H9 (cell line): ENCODE results near the gene PANX2. TPM values are rescaled to one million over a fixed set of nuclear protein-coding genes. Genes with fewer than 3 reads are reported as not detected.

Experiments
- DNase-seq: peaks from one replicate; pipeline ENCODE4 v3.0.0-alpha.2; 2017
- H2AFZ ChIP-seq: one replicate; pipeline ENCODE4 v1.6.1; 2013; ENCODE audit warnings: mild to moderate bottlenecking, low read length, control low read depth, moderate library complexity
- H2AK5ac ChIP-seq: 2 replicates; pipeline ENCODE4 v1.6.1; 2013; ENCODE audit warnings: low read length, control low read depth, mixed read lengths; ENCODE audit not compliant: insufficient read length
- H2BK120ac ChIP-seq: one replicate; pipeline ENCODE4 v1.6.1; 2013; ENCODE audit warnings: low read depth, mild to moderate bottlenecking, low read length, control low read depth, inconsistent platforms; ENCODE audit not compliant: poor library complexity, severe bottlenecking
- H2BK12ac ChIP-seq: 2 replicates; pipeline ENCODE4 v1.6.1; 2013; ENCODE audit warnings: low read length, control low read depth, mixed read lengths, low read depth; ENCODE audit not compliant: insufficient read length
- H2BK15ac ChIP-seq: 2 replicates; pipeline ENCODE4 v1.6.1; 2013; ENCODE audit warnings: low read depth, low read length, control low read depth
- H2BK20ac ChIP-seq: one replicate; pipeline ENCODE4 v1.6.1; 2013; ENCODE audit warnings: low read depth, mild to moderate bottlenecking, low read length, control low read depth, inconsistent platforms; ENCODE audit not compliant: poor library complexity, severe bottlenecking
- H2BK5ac ChIP-seq: 2 replicates; pipeline ENCODE4 v1.6.1; 2013; ENCODE audit warnings: low read length, control low read depth, mixed read lengths; ENCODE audit not compliant: insufficient read length
- H3K14ac ChIP-seq: 2 replicates; pipeline ENCODE4 v1.6.1; 2013; ENCODE audit warnings: low read length, control low read depth; ENCODE audit not compliant: insufficient read depth
- H3K18ac ChIP-seq: 2 replicates; pipeline ENCODE4 v1.6.1; 2013; ENCODE audit warnings: low read depth, mild to moderate bottlenecking, mixed read lengths, low read length, control low read depth; ENCODE audit not compliant: insufficient read length
- H3K23ac ChIP-seq: 2 replicates; pipeline ENCODE4 v1.6.1; 2013; ENCODE audit warnings: low read length, control low read depth, mixed read lengths, low read depth; ENCODE audit not compliant: insufficient read length
- H3K23me2 ChIP-seq: 2 replicates; pipeline ENCODE4 v1.6.1; 2013; ENCODE audit warnings: low read depth, mild to moderate bottlenecking, mixed read lengths, low read length, control low read depth; ENCODE audit not compliant: insufficient read length, poor library complexity, severe bottlenecking
- H3K27ac ChIP-seq: 2 replicates; pipeline ENCODE4 v1.5.1; 2013; ENCODE audit warnings: low read length, control low read depth, mixed read lengths, low read depth; ENCODE audit not compliant: insufficient read length
- H3K27me3 ChIP-seq: 2 replicates; pipeline ENCODE4 v1.6.1; 2013; ENCODE audit warnings: low read length, control low read depth, inconsistent platforms; ENCODE audit not compliant: insufficient read depth
- H3K4ac ChIP-seq: 2 replicates; pipeline ENCODE4 v1.6.1; 2013; ENCODE audit warnings: low read depth, mild to moderate bottlenecking, control low read depth, inconsistent platforms, low read length, moderate library complexity
- H3K4me1 ChIP-seq: 2 replicates; pipeline ENCODE4 v1.6.1; 2013; ENCODE audit warnings: low read length, control low read depth, inconsistent platforms; ENCODE audit not compliant: insufficient read depth
- H3K4me2 ChIP-seq: 2 replicates; pipeline ENCODE4 v1.6.1; 2013; ENCODE audit warnings: low read length, control low read depth, mixed read lengths; ENCODE audit not compliant: insufficient read length, insufficient read depth
- H3K56ac ChIP-seq: 2 replicates; pipeline ENCODE4 v1.6.1; 2013; ENCODE audit warnings: low read depth, mild to moderate bottlenecking, mixed read lengths, low read length, control low read depth; ENCODE audit not compliant: insufficient read length
- H3K79me1 ChIP-seq: 2 replicates; pipeline ENCODE4 v1.6.1; 2013; ENCODE audit warnings: low read depth, mild to moderate bottlenecking, moderate library complexity, low read length, control low read depth, inconsistent platforms; ENCODE audit not compliant: insufficient read depth, poor library complexity, severe bottlenecking
- H3K79me2 ChIP-seq: 2 replicates; pipeline ENCODE4 v1.6.1; 2013; ENCODE audit warnings: low read length, control low read depth, inconsistent platforms; ENCODE audit not compliant: insufficient read depth
- H3K9ac ChIP-seq: 2 replicates; pipeline ENCODE4 v1.6.1; 2013; ENCODE audit warnings: low read length, control low read depth, mixed read lengths; ENCODE audit not compliant: insufficient read length; ENCODE audit errors: extremely low read depth
- H3K9me3 ChIP-seq: one replicate; pipeline ENCODE4 v1.6.1; 2013; ENCODE audit warnings: low read depth, low read length, inconsistent platforms; ENCODE audit not compliant: control insufficient read depth
- H3T11ph ChIP-seq: one replicate; pipeline ENCODE4 v1.6.1; 2013; ENCODE audit warnings: mild to moderate bottlenecking, low read length, control low read depth, inconsistent platforms
- H4K20me1 ChIP-seq: one replicate; pipeline ENCODE4 v1.6.1; 2013; ENCODE audit not compliant: control insufficient read depth, insufficient read length, insufficient read depth
- H4K5ac ChIP-seq: 2 replicates; pipeline ENCODE4 v1.6.1; 2013; ENCODE audit warnings: low read depth, mild to moderate bottlenecking, mixed read lengths, low read length, control low read depth; ENCODE audit not compliant: insufficient read length
- H4K8ac ChIP-seq: replicated peaks from 2 replicates; pipeline ENCODE4 v1.6.1; 2013; ENCODE audit warnings: low read length, control low read depth, mixed read lengths, low read depth; ENCODE audit not compliant: insufficient read length
- H4K91ac ChIP-seq: 2 replicates; pipeline ENCODE4 v1.6.1; 2013; ENCODE audit warnings: low read depth, mild to moderate bottlenecking, moderate library complexity, mixed read lengths, low read length, control low read depth; ENCODE audit not compliant: insufficient read length
- H3K27ac Mint-ChIP-seq, 3 experiments: 2 replicates in 2 of 3; 3 replicates in 1 of 3; pipeline ENCODE4 v1.8.0; 2020 to 2021; ENCODE audit warnings: mixed read lengths in 3 of 3, mild to moderate bottlenecking in 1 of 3, moderate library complexity in 1 of 3
- H3K27me3 Mint-ChIP-seq: 2 replicates; pipeline ENCODE4 v1.8.0; 2021; ENCODE audit warnings: low read depth, mild to moderate bottlenecking, moderate library complexity, mixed read lengths
- H3K36me3 Mint-ChIP-seq, 3 experiments: 2 replicates in 2 of 3; 3 replicates in 1 of 3; pipeline ENCODE4 v1.8.0; 2020 to 2021; ENCODE audit warnings: low read depth in 3 of 3, mixed read lengths in 3 of 3; ENCODE audit not compliant: insufficient read depth in 1 of 3
- H3K4me1 Mint-ChIP-seq, 2 experiments: 2 replicates each; pipeline ENCODE4 v1.8.0; 2020; ENCODE audit warnings: mixed read lengths in 2 of 2
- H3K4me3 Mint-ChIP-seq, 2 experiments: 2 replicates in 1 of 2; 3 replicates in 1 of 2; pipeline ENCODE4 v1.8.0; 2020 to 2021; ENCODE audit warnings: mild to moderate bottlenecking in 2 of 2, mixed read lengths in 2 of 2, moderate library complexity in 1 of 2
- H3K9me3 Mint-ChIP-seq, 2 experiments: 2 replicates in 1 of 2; 3 replicates in 1 of 2; pipeline ENCODE4 v1.8.0; 2020; ENCODE audit warnings: mild to moderate bottlenecking in 2 of 2, mixed read lengths in 2 of 2, moderate library complexity in 1 of 2
- CTCF ChIP-seq: fragments of 200-600 bp; sonication (generic); conservative IDR thresholded peaks from 3 replicates; pipeline ENCODE4 v1.8.0; 2021; ENCODE audit warnings: antibody characterized with exemption, mild to moderate bottlenecking
- WGBS: extraction: QIAGEN DNeasy Blood & Tissue Kit; methylation state at CpG from one replicate; pipeline ENCODE4 v1.1.7; 2013; ENCODE audit warnings: missing lambda C conversion rate, low lambda C conversion rate, mixed read lengths; ENCODE audit not compliant: insufficient read length; ENCODE audit errors: extremely low coverage; 5-methylcytosine and 5-hydroxymethylcytosine counted together
- total RNA-seq: library from RNA; stranded (reverse); gene quantifications from 2 replicates; pipeline ENCODE4 v1.2.1, GENCODE V29; 2021

PANX2 gene
- total RNA-seq, 1 experiment from 2014 or later = 8.0 TPM

- Histone ChIP-seq H2AFZ (no peak overlapping the region), H2BK5ac (no peak overlapping the region), H3K18ac (no peak overlapping the region), H3K27ac (no peak overlapping the region), H2AK5ac (no peak overlapping the region), H3K79me1 (no peaks in the 10 kb centered on the region), H3K9me3 (no peaks in the 10 kb centered on the region), H3K4ac (no peak overlapping the region), H4K5ac (no peak overlapping the region), H3K4me1 (no peaks in the 10 kb centered on the region), H2BK120ac (no peak overlapping the region), H3K27me3 (no peaks in the 10 kb centered on the region), H3K4me2 (no peak overlapping the region), H2BK12ac (no peak overlapping the region), H3K23ac (no peak overlapping the region), H3K79me2 (no peaks in the 10 kb centered on the region), H3K9ac (no peak overlapping the region), H2BK20ac (no peak overlapping the region), H3K23me2 (no peaks in the 10 kb centered on the region), H2BK15ac (no peak overlapping the region), H3K56ac (no peak overlapping the region), H3T11ph (no peak overlapping the region), H4K20me1 (no peaks in the 10 kb centered on the region), H4K8ac (no peak overlapping the region), H3K14ac (no peak overlapping the region; the same call in 1 of the 2 replicates), H4K91ac (no peak overlapping the region)
- no peaks in the 10 kb centered on the region; the same call in 1 of the 2 replicates for H3K27me3 Mint-ChIP-seq
- H3K27ac Mint-ChIP-seq = no peak overlapping the region
- TF ChIP-seq CTCF = no peak
- DNase-seq = no peak
- H3K9me3 Mint-ChIP-seq = no peaks in the 10 kb centered on the region; a peak in 2 of 5 replicates
- peaks cover 2 to 3% of the 10 kb centered on the region in 2 experiments for H3K4me1 Mint-ChIP-seq
- WGBS = no CpG with 5 or more reads among the region's 64 CpGs
- peaks cover 0 to 14% (median 4%) of the 10 kb centered on the region in 3 experiments; a peak in 5 of 7 replicates for H3K36me3 Mint-ChIP-seq
- no peak overlapping the region for H3K4me3 Mint-ChIP-seq
These were observed 8.6 kb downstream of the PANX2 start for GRCh38 chr22:50178871-50179869.
